H1 (cell line): Measurements from ENCODE around the gene DGKZ. TPM values are rescaled to one million over a fixed set of nuclear protein-coding genes. Genes with fewer than 3 reads are reported as not detected.

Experiments
- CTCF ChIA-PET: fragments of 300-600 bp; sonication (Branson Sonifier 250); formaldehyde crosslinking; loops from one replicate; lab custom pipeline; 2021; ENCODE audit not compliant: partially characterized antibody; lab: Charles Lee
- POLR2A ChIA-PET: fragments of 300-600 bp; sonication (Branson Sonifier 250); formaldehyde crosslinking; loops from one replicate; lab custom pipeline; 2021; ENCODE audit warnings: inconsistent platforms; ENCODE audit not compliant: partially characterized antibody; lab: Charles Lee
- DNase-seq, 2 experiments: peaks; one replicate each; pipeline versions ENCODE4 v3.0.0 to v3.0.0-alpha.2; 2010 to 2022; ENCODE audit warnings: low spot score in 2 of 2, low read depth in 1 of 2, mixed read lengths in 1 of 2
- FAIRE-seq: peaks from 2 replicates; lab custom pipeline; 2011; peaks lifted over from hg19 to GRCh38; lab: Jason Lieb, UNC
- H2AFZ ChIP-seq: 2 replicates; pipeline ENCODE4 v1.8.1; 2012; ENCODE audit warnings: low read length, inconsistent platforms
- H2AK5ac ChIP-seq: 2 replicates; pipeline ENCODE4 v1.6.1; 2013; ENCODE audit warnings: low read depth, low read length
- H2BK120ac ChIP-seq: replicated peaks from 2 replicates; pipeline ENCODE3; 2013; ENCODE audit warnings: low read depth, low read length, inconsistent platforms
- H2BK12ac ChIP-seq: 2 replicates; pipeline ENCODE4 v1.6.1; 2013; ENCODE audit warnings: low read depth, low read length
- H2BK15ac ChIP-seq: 2 replicates; pipeline ENCODE4 v1.6.1; 2013; ENCODE audit warnings: low read length
- H2BK20ac ChIP-seq: 2 replicates; pipeline ENCODE4 v1.6.1; 2013; ENCODE audit warnings: low read length
- H2BK5ac ChIP-seq: 2 replicates; pipeline ENCODE4 v1.6.1; 2013; ENCODE audit warnings: low read depth, low read length
- H3K14ac ChIP-seq: 2 replicates; pipeline ENCODE4 v1.6.1; 2013; ENCODE audit warnings: inconsistent platforms; ENCODE audit not compliant: insufficient read length
- H3K18ac ChIP-seq: 2 replicates; pipeline ENCODE4 v1.6.1; 2013; ENCODE audit warnings: low read length; ENCODE audit errors: extremely low read depth
- H3K23ac ChIP-seq: 2 replicates; pipeline ENCODE4 v1.6.1; 2013; ENCODE audit warnings: inconsistent platforms; ENCODE audit not compliant: insufficient read length
- H3K23me2 ChIP-seq: 2 replicates; pipeline ENCODE4 v1.6.1; 2013; ENCODE audit warnings: low read depth, low read length
- H3K27ac ChIP-seq: 2 replicates; pipeline ENCODE4 v1.6.1; 2011; ENCODE audit warnings: low read depth, low read length, inconsistent platforms
- H3K27me3 ChIP-seq, 4 experiments: replicated peaks in 1 of 4; 1 replicate in 1 of 4; 2 replicates in 3 of 4; pipeline versions ENCODE4 v1.6.1 to v1.8.1; 2011 to 2013; ENCODE audit warnings: low read length in 3 of 4, mild to moderate bottlenecking in 3 of 4, inconsistent platforms in 2 of 4, mixed read lengths in 2 of 4, moderate library complexity in 1 of 4; ENCODE audit not compliant: control insufficient read depth in 3 of 4, insufficient read depth in 3 of 4; ENCODE audit errors: extremely low read depth in 1 of 4
- H3K36me3 ChIP-seq, 4 experiments: 2 replicates each; pipeline versions ENCODE4 v1.6.1 to v1.8.1; 2011 to 2013; ENCODE audit warnings: mild to moderate bottlenecking in 4 of 4, low read length in 3 of 4, moderate library complexity in 2 of 4, control low read depth in 1 of 4, inconsistent platforms in 1 of 4; ENCODE audit not compliant: insufficient read depth in 4 of 4, control insufficient read depth in 2 of 4
- H3K4ac ChIP-seq: replicated peaks from 2 replicates; pipeline ENCODE3; 2013; ENCODE audit warnings: low read length, low read depth, mixed read lengths, inconsistent platforms; ENCODE audit not compliant: insufficient read length
- H3K4me1 ChIP-seq, 4 experiments: replicated peaks in 1 of 4; 1 replicate in 1 of 4; 2 replicates in 3 of 4; pipeline versions ENCODE4 v1.6.1 to v1.8.1; 2011 to 2013; ENCODE audit warnings: low read length in 3 of 4, inconsistent platforms in 2 of 4, mixed read lengths in 1 of 4; ENCODE audit not compliant: insufficient read depth in 4 of 4, control insufficient read depth in 3 of 4
- H3K4me2 ChIP-seq, 2 experiments: 2 replicates each; pipeline versions ENCODE4 v1.6.1 to v1.8.1; 2011 to 2013; ENCODE audit warnings: low read depth in 2 of 2, low read length in 2 of 2, control low read depth in 1 of 2, inconsistent platforms in 1 of 2, mild to moderate bottlenecking in 1 of 2; ENCODE audit not compliant: insufficient read depth in 1 of 2
- H3K4me3 ChIP-seq, 4 experiments: fragments of 200-600, 300-600 bp in 1 of 4; sonication (generic), shearing (Covaris generic), sonication (Bioruptor Twin) in 1 of 4; 2 replicates each; pipeline versions ENCODE4 v1.5.1 to v1.8.1; 2011 to 2016; ENCODE audit warnings: low read length in 4 of 4, low read depth in 3 of 4, control low read depth in 2 of 4, inconsistent platforms in 2 of 4, mild to moderate bottlenecking in 2 of 4, mixed read lengths in 1 of 4, moderate library complexity in 1 of 4; ENCODE audit not compliant: insufficient read depth in 2 of 4; ENCODE audit errors: extremely low read depth in 1 of 4
- H3K56ac ChIP-seq: replicated peaks from 2 replicates; pipeline ENCODE3; 2013; ENCODE audit warnings: low read depth, mild to moderate bottlenecking, mixed read lengths, low read length, inconsistent platforms; ENCODE audit not compliant: insufficient read length
- H3K79me1 ChIP-seq: 2 replicates; pipeline ENCODE4 v1.6.1; 2013; ENCODE audit warnings: low read depth, low read length, control low read depth
- H3K79me2 ChIP-seq, 2 experiments: 2 replicates each; pipeline versions ENCODE4 v1.6.1 to v1.8.1; 2012 to 2013; ENCODE audit warnings: low read length in 2 of 2, mild to moderate bottlenecking in 2 of 2, inconsistent platforms in 1 of 2; ENCODE audit not compliant: insufficient read depth in 2 of 2, control insufficient read depth in 1 of 2
- H3K9ac ChIP-seq, 4 experiments: replicated peaks in 1 of 4; 1 replicate in 1 of 4; 2 replicates in 3 of 4; pipeline versions ENCODE4 v1.6.1 to v1.8.1; 2011 to 2013; ENCODE audit warnings: low read depth in 3 of 4, low read length in 3 of 4, control low read depth in 2 of 4, mild to moderate bottlenecking in 2 of 4, moderate library complexity in 2 of 4, inconsistent platforms in 1 of 4; ENCODE audit errors: extremely low read depth in 1 of 4
- H3K9me3 ChIP-seq, 2 experiments: 2 replicates each; pipeline versions ENCODE4 v1.6.1 to v1.8.1; 2012 to 2013; ENCODE audit warnings: mild to moderate bottlenecking in 2 of 2, moderate library complexity in 2 of 2, control low read depth in 1 of 2, inconsistent platforms in 1 of 2, low read depth in 1 of 2, low read length in 1 of 2, mixed read lengths in 1 of 2; ENCODE audit not compliant: insufficient read depth in 2 of 2
- H4K20me1 ChIP-seq, 2 experiments: replicated peaks in 1 of 2; 2 replicates each; pipeline versions ENCODE3 to v1.8.1; 2011 to 2013; ENCODE audit warnings: inconsistent platforms in 2 of 2, low read length in 2 of 2, mild to moderate bottlenecking in 1 of 2; ENCODE audit not compliant: insufficient read depth in 2 of 2, control insufficient read depth in 1 of 2
- H4K5ac ChIP-seq: 2 replicates; pipeline ENCODE4 v1.6.1; 2013; ENCODE audit warnings: low read length, low read depth, mixed read lengths, inconsistent platforms; ENCODE audit not compliant: insufficient read length
- H4K8ac ChIP-seq: 2 replicates; pipeline ENCODE4 v1.8.0; 2013; ENCODE audit warnings: mild to moderate bottlenecking, moderate library complexity, low read length, inconsistent platforms; ENCODE audit not compliant: insufficient read depth; ENCODE audit errors: extremely low read depth
- H4K91ac ChIP-seq: replicated peaks from 2 replicates; pipeline ENCODE3; 2013; ENCODE audit warnings: low read length, mixed read lengths, inconsistent platforms; ENCODE audit not compliant: insufficient read length
- BACH1 ChIP-seq: IDR thresholded peaks from 2 replicates; pipeline ENCODE4 v1.6.1; 2012; ENCODE audit warnings: low read length, improper control_type of control experiment
- CHD1 ChIP-seq: IDR thresholded peaks from 2 replicates; pipeline ENCODE4 v1.6.1; 2012; ENCODE audit warnings: low read depth, low read length, improper control_type of control experiment
- EGR1 ChIP-seq: IDR thresholded peaks from 2 replicates; pipeline ENCODE4 v1.6.1; 2011; ENCODE audit warnings: low read depth, low read length, borderline replicate concordance
- GABPA ChIP-seq: IDR thresholded peaks from 2 replicates; pipeline ENCODE4 v1.6.1; 2011; ENCODE audit warnings: mild to moderate bottlenecking, low read length, moderate library complexity, borderline replicate concordance; ENCODE audit not compliant: insufficient read depth
- HDAC6 ChIP-seq: IDR thresholded peaks from one replicate; pipeline ENCODE4 v1.7.1; 2012; ENCODE audit warnings: low read depth, mild to moderate bottlenecking, inconsistent platforms, low read length, moderate library complexity
- JUND ChIP-seq: IDR thresholded peaks from 2 replicates; pipeline ENCODE4 v1.6.1; 2011; ENCODE audit warnings: mild to moderate bottlenecking, improper control_type of control experiment, low read length
- NANOG ChIP-seq: IDR thresholded peaks from 2 replicates; pipeline ENCODE4 v1.6.1; 2011; ENCODE audit warnings: low read length, low read depth, mild to moderate bottlenecking, inconsistent platforms; ENCODE audit not compliant: insufficient read depth, poor library complexity, severe bottlenecking
- RAD21 ChIP-seq, 2 experiments: IDR thresholded peaks in 1 of 2; conservative IDR thresholded peaks in 1 of 2; 2 replicates each; pipeline ENCODE4 v1.6.1; 2011; ENCODE audit warnings: low read depth in 2 of 2, low read length in 2 of 2, improper control_type of control experiment in 1 of 2, inconsistent platforms in 1 of 2, mild to moderate bottlenecking in 1 of 2, moderate library complexity in 1 of 2
- SP4 ChIP-seq: IDR thresholded peaks from 2 replicates; pipeline ENCODE4 v1.6.1; 2012; ENCODE audit warnings: low read length, inconsistent platforms
- SUZ12 ChIP-seq: fragments of 200-600 bp; sonication (generic); IDR thresholded peaks from 2 replicates; pipeline ENCODE4 v1.6.1; 2012; ENCODE audit warnings: mild to moderate bottlenecking, inconsistent platforms, low read length, moderate library complexity, mixed read lengths
- TEAD4 ChIP-seq: IDR thresholded peaks from 2 replicates; pipeline ENCODE4 v1.6.1; 2012; ENCODE audit warnings: low read depth, low read length, inconsistent platforms, mixed read lengths
- ZNF274 ChIP-seq: IDR thresholded peaks from 2 replicates; pipeline ENCODE4 v1.7.0; 2012; ENCODE audit warnings: low read length, borderline replicate concordance; ENCODE audit errors: extremely low read depth
- WGBS, 2 experiments: shearing (Covaris generic) in 1 of 2; methylation state at CpG; one replicate each; pipeline versions ENCODE4 v1.1.6 to v1.1.7; 2013 to 2015; ENCODE audit warnings: low lambda C conversion rate in 2 of 2, mixed read lengths in 2 of 2, inconsistent platforms in 1 of 2, low coverage in 1 of 2, missing lambda C conversion rate in 1 of 2; ENCODE audit not compliant: insufficient replicate concordance in 2 of 2, insufficient coverage in 1 of 2, insufficient read length in 1 of 2; ENCODE audit errors: extremely low coverage in 1 of 2, missing lambda C conversion rate in 1 of 2; 5-methylcytosine and 5-hydroxymethylcytosine counted together
- polyA plus RNA-seq, 7 experiments: library from polyadenylated mRNA; depleted of rRNA in 3 of 7; stranded (reverse) in 5 of 7; unstranded in 2 of 7; fragments of >200 nt in 5 of 7; fragments of 200-250 nt in 2 of 7; gene quantifications; 1 replicate in 5 of 7; 2 replicates in 1 of 7; 4 replicates in 1 of 7; pipeline versions ENCODE4 v1.2.1 to v1.2.3, GENCODE V29; 2011 to 2013; ENCODE audit warnings: missing spikeins in 2 of 7, mixed read lengths in 2 of 7
- total RNA-seq: library from RNA; stranded (reverse); fragmentation: NEBNext Ultra II Directional; extraction: Animal tissue kit (Norgen Biotek cat#: 25700); gene quantifications from 2 replicates; pipeline ENCODE4 v1.2.1, GENCODE V29; 2021
- TF ChIP-seq, protein P1 (sequence below): IDR thresholded peaks from 2 replicates; pipeline ENCODE4 v1.6.1; 2011; ENCODE audit warnings: low read length, improper control_type of control experiment

DGKZ gene
- total and polyA plus RNA-seq, 2 of the 8 experiments (the other 6 are each of a cell fraction or from before 2014, with no cell fraction given), result 84.4 to 184 TPM

DNA sequence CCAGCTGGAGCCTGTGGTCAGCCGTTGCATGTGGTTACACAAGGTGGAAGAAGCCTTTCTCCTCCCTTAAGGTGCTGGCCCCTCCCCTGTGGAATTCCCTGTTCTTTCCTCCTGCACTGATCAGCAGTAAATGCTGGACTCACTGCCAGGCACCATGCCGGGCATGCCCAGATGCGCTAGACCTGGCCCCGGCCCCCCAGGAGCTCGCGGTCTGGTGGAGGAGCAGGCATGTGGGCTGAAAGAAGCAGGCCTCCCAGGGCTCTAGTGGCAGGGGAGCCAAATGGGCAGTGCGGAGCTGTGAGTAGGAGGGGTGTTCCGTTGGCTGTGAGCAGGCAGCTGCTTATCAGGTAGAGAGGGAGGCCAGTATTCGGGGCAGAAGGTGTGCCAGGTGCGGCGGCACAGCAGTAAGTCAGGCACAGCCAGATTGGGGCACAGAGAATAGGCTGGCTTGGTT, 10.2 kb downstream of the DGKZ start:
- peaks cover 0 to 27% (median 17%) of the 10 kb centered on the region in 4 experiments; a peak in 6 of 7 replicates for H3K4me1 ChIP-seq
- no peak for FAIRE-seq
- no peak overlapping the region for H2BK12ac ChIP-seq
- peaks cover 5 to 32% of the 10 kb centered on the region in 2 experiments for H4K20me1 ChIP-seq
- no peak overlapping the region for H3K4ac ChIP-seq
- no peak overlapping the region for H2AK5ac ChIP-seq
- 86% methylated on average over 11 of the region's 11 CpGs; no CpG with 5 or more reads in 1 of the 2 experiments for WGBS, 2 experiments
- CTCF ChIA-PET, result interaction anchor here (0.8 to 44.5 kb wide), 6 partner anchors 2 to 118 kb away, joined by 3 to 1004 read pairs (median 5); partner anchors contain the start of genes CHRM4, DGKZ and MDK
- POLR2A ChIA-PET, result interaction anchor here (1.2 to 1.9 kb wide), 5 partner anchors 8 to 43 kb away, joined by 3 to 6 read pairs (median 4); partner anchors contain the start of gene MDK
- H3K23ac ChIP-seq, result no peak overlapping the region
- no peak overlapping the region for H2BK20ac ChIP-seq
- H2BK15ac ChIP-seq, result no peak overlapping the region
- no peaks in the 10 kb centered on the region for H3K36me3 ChIP-seq
- H2BK5ac ChIP-seq, result no peak overlapping the region
- H3K56ac ChIP-seq, result no peak overlapping the region
- no peak overlapping the region; the same call in 1 of the 2 replicates for H3K27ac ChIP-seq
- no peak overlapping the region for H4K5ac ChIP-seq
- no peak overlapping the region for H3K18ac ChIP-seq
- no peaks in the 10 kb centered on the region for H3K23me2 ChIP-seq
- no peak overlapping the region for H3K14ac ChIP-seq
- no peak overlapping the region for H3K4me2 ChIP-seq
- no peak overlapping the region for H3K4me3 ChIP-seq
- H3K79me2 ChIP-seq, result peaks cover 0 to 78% of the 10 kb centered on the region in 2 experiments; a peak in 3 of 4 replicates
- no peak overlapping the region for H3K9ac ChIP-seq
- H2AFZ ChIP-seq, result no peak overlapping the region
- no peak overlapping the region for H4K8ac ChIP-seq
- no peak for DNase-seq
- no peak overlapping the region for H2BK120ac ChIP-seq
- no peaks in the 10 kb centered on the region for H3K27me3 ChIP-seq
- no peak overlapping the region for H4K91ac ChIP-seq
- peaks cover 25% of the 10 kb centered on the region for H3K79me1 ChIP-seq
- no peaks in the 10 kb centered on the region for H3K9me3 ChIP-seq
- no peak for TF ChIP-seq ZNF274
- no peak for TF ChIP-seq GABPA
- no peak for TF ChIP-seq JUND
- no peak for TF ChIP-seq CHD1
- no peak for TF ChIP-seq SP4
- no peak for TF ChIP-seq EGR1
- no peak for TF ChIP-seq TEAD4
- TF ChIP-seq BACH1, result no peak
- no peak for TF ChIP-seq RAD21 (IDR thresholded peaks at IDR 0.05 in 1 of 2, conservative IDR thresholded peaks at IDR 0.05 in 1 of 2; ENCODE audit: low read depth in 2 of 2, low read length in 2 of 2)
- no peak for TF ChIP-seq SUZ12
- TF ChIP-seq, protein P1, sequence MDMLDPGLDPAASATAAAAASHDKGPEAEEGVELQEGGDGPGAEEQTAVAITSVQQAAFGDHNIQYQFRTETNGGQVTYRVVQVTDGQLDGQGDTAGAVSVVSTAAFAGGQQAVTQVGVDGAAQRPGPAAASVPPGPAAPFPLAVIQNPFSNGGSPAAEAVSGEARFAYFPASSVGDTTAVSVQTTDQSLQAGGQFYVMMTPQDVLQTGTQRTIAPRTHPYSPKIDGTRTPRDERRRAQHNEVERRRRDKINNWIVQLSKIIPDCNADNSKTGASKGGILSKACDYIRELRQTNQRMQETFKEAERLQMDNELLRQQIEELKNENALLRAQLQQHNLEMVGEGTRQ, result no peak
- no peak for TF ChIP-seq HDAC6
- TF ChIP-seq NANOG, result no peak
